Suprapubic skin (tissue), 4 donors: ENCODE data around the gene ZEB2. TPM values are rescaled to one million over a fixed set of nuclear protein-coding genes. Genes with fewer than 3 reads are reported as not detected.

Experiments used
- DNase-seq, 2 donors: peaks; one replicate each; pipeline ENCODE4 v3.0.0-alpha.2; 2019; ENCODE audit warnings: low spot score in 2 of 2
- H3K27ac ChIP-seq: fragments of 200-600 bp; sonication (generic); one replicate; pipeline ENCODE4 v1.5.1; 2019
- H3K27me3 ChIP-seq: fragments of 200-600 bp; sonication (generic); one replicate; pipeline ENCODE4 v1.5.1; 2019
- H3K36me3 ChIP-seq: fragments of 200-600 bp; sonication (generic); one replicate; pipeline ENCODE4 v1.5.1; 2019
- H3K4me1 ChIP-seq: fragments of 200-600 bp; sonication (generic); one replicate; pipeline ENCODE4 v1.5.1; 2019
- H3K4me3 ChIP-seq: fragments of 200-600 bp; sonication (generic); one replicate; pipeline ENCODE4 v1.5.1; 2019; ENCODE audit warnings: mild to moderate bottlenecking
- H3K9me3 ChIP-seq: fragments of 200-600 bp; sonication (generic); one replicate; pipeline ENCODE4 v1.5.1; 2019
- CTCF ChIP-seq, 2 donors: fragments of 200-600 bp in 1 of 2; fragments of 450-650 bp in 1 of 2; sonication (generic) in 1 of 2; IDR thresholded peaks; one replicate each; pipeline ENCODE4 v1.5.1; 2016 to 2019; ENCODE audit warnings: antibody characterized with exemption in 2 of 2, mild to moderate bottlenecking in 1 of 2, moderate library complexity in 1 of 2
- EP300 ChIP-seq: sonication (generic); formaldehyde crosslinking; IDR thresholded peaks from one replicate; pipeline ENCODE4 v1.6.1; 2017; ENCODE audit warnings: antibody characterized with exemption
- POLR2A ChIP-seq, 2 donors: fragments of 450-650 bp; IDR thresholded peaks; one replicate each; pipeline ENCODE4 v1.6.1; 2017; ENCODE audit warnings: antibody characterized with exemption in 2 of 2, mild to moderate bottlenecking in 2 of 2, moderate library complexity in 2 of 2
- POLR2AphosphoS5 ChIP-seq, 3 donors: sonication (generic); formaldehyde crosslinking; IDR thresholded peaks; one replicate each; pipeline ENCODE4 v1.6.1; 2017; ENCODE audit warnings: antibody characterized with exemption in 3 of 3
- WGBS: methylation state at CpG from one replicate; pipeline ENCODE4 v1.1.5; 2018; 5-methylcytosine and 5-hydroxymethylcytosine counted together
- total RNA-seq, 4 donors: library from RNA; depleted of rRNA; stranded (reverse); fragments of >200 nt; gene quantifications; one replicate each; pipeline ENCODE4 v1.1.0, GENCODE V29; 2016

ZEB2 gene
- total RNA-seq, 4 donors from 2014 or later = 16.3 to 43.7 (median 34.5) TPM

GRCh38 chr2:144518748-144519596 is 947 bp downstream of the ZEB2 start:
- Histone ChIP-seq H3K36me3 (no peaks in the 10 kb centered on the region), H3K4me3 (peak overlapping the region; percentile 72), H3K27me3 (peaks cover 84% of the 10 kb centered on the region), H3K4me1 (peaks cover 46% of the 10 kb centered on the region), H3K9me3 (no peaks in the 10 kb centered on the region), H3K27ac (peak overlapping the region; percentile 98)
- no peak for DNase-seq
- peak in 1 of 2 donors; percentile 19 for TF ChIP-seq POLR2A (IDR thresholded peaks at IDR 0.05)
- TF ChIP-seq POLR2AphosphoS5 (IDR thresholded peaks at IDR 0.05) = no peak
- WGBS = 9% methylated on average over 8 of the region's 8 CpGs

- peaks cover 84% of the 10 kb centered on the region for H3K27me3 ChIP-seq
- TF ChIP-seq POLR2A (IDR thresholded peaks at IDR 0.05) (no peak), CTCF (IDR thresholded peaks at IDR 0.05) (no peak), EP300 (no peak), POLR2AphosphoS5 (IDR thresholded peaks at IDR 0.05) (no peak)
- peak overlapping the region; percentile 72 for H3K4me3 ChIP-seq
- no peak for DNase-seq
- no peaks in the 10 kb centered on the region for H3K9me3 ChIP-seq
- no peaks in the 10 kb centered on the region for H3K36me3 ChIP-seq
- 2% methylated on average over 21 of the region's 21 CpGs for WGBS
- peaks cover 42% of the 10 kb centered on the region for H3K4me1 ChIP-seq
- H3K27ac ChIP-seq = peak overlapping the region; percentile 98
Observed at GRCh38 chr2:144517866-144518747, 1.8 kb downstream of the ZEB2 start.

- H3K27me3 ChIP-seq = peaks cover 82% of the 10 kb centered on the region
- TF ChIP-seq EP300 = no peak
- peak in 2 of 3 donors; percentile 17 to 18 for TF ChIP-seq POLR2AphosphoS5 (IDR thresholded peaks at IDR 0.05)
- TF ChIP-seq POLR2A (IDR thresholded peaks at IDR 0.05) = peak in 1 of 2 donors; percentile 53
- under 1% methylated on average over 25 of the region's 83 CpGs for WGBS
- H3K27ac ChIP-seq = peak overlapping the region; percentile 98
- peak; percentile 82 to 85 for DNase-seq
- peaks cover 41% of the 10 kb centered on the region for H3K4me1 ChIP-seq
- no peaks in the 10 kb centered on the region for H3K36me3 ChIP-seq
- no peaks in the 10 kb centered on the region for H3K9me3 ChIP-seq
- peak overlapping the region; percentile 72 for H3K4me3 ChIP-seq
Observed at GRCh38 chr2:144516981-144517865, 2.7 kb downstream of the ZEB2 start.

GRCh38 chr2:144516411-144516980 is 3.4 kb downstream of the ZEB2 start:
- Histone ChIP-seq H3K4me3 (peak overlapping the region; percentile 72), H3K36me3 (no peaks in the 10 kb centered on the region), H3K9me3 (no peaks in the 10 kb centered on the region), H3K27ac (peak overlapping the region; percentile 98), H3K27me3 (peaks cover 81% of the 10 kb centered on the region), H3K4me1 (peaks cover 41% of the 10 kb centered on the region)
- peak in 1 of 2 donors; percentile 59 for DNase-seq
- WGBS = 2% methylated on average over 16 of the region's 57 CpGs
- no peak for TF ChIP-seq CTCF (IDR thresholded peaks at IDR 0.05)
- no peak for TF ChIP-seq POLR2AphosphoS5 (IDR thresholded peaks at IDR 0.05)
- TF ChIP-seq EP300 = no peak
- TF ChIP-seq POLR2A (IDR thresholded peaks at IDR 0.05) = no peak

- peaks cover 43% of the 10 kb centered on the region for H3K4me1 ChIP-seq
- H3K4me3 ChIP-seq = peak overlapping the region; percentile 72
- H3K27ac ChIP-seq = peak overlapping the region; percentile 98
- no peaks in the 10 kb centered on the region for H3K9me3 ChIP-seq
- H3K27me3 ChIP-seq = peaks cover 79% of the 10 kb centered on the region
- peak in 1 of 2 donors; percentile 65 for DNase-seq
- TF ChIP-seq POLR2A (IDR thresholded peaks at IDR 0.05) (no peak), POLR2AphosphoS5 (IDR thresholded peaks at IDR 0.05) (no peak), CTCF (IDR thresholded peaks at IDR 0.05) (no peak), EP300 (no peak)
- no peaks in the 10 kb centered on the region for H3K36me3 ChIP-seq
- WGBS = 4% methylated on average over 47 of the region's 50 CpGs
Observed at GRCh38 chr2:144515696-144516410, 4.1 kb downstream of the ZEB2 start.
